IMR-90 (cell line): ENCODE measurements around the gene NGEF. TPM values are rescaled to one million over a fixed set of nuclear protein-coding genes. Genes with fewer than 3 reads are reported as not detected.

Experiments used
- ATAC-seq: fragments of 200-7000 bp; cut with Tn5 transposase; 2 replicates; pipeline ENCODE4 v1.9.1; 2020; ENCODE audit warnings: low read depth, mild to moderate bottlenecking, moderate library complexity
- BruUV-seq: library from RNA; stranded (reverse); fragments of 400-500 nt; replicated peaks from 2 replicates; lab custom pipeline; 2021; lab: Mats Ljungman, UMichigan
- CTCF ChIA-PET: fragments of 300-600 bp; formaldehyde crosslinking; extraction: SDS; loops from one replicate; lab custom pipeline; 2021; ENCODE audit warnings: antibody characterized with exemption; lab: Yijun Ruan, JAX
- POLR2A ChIA-PET: fragments of 300-600 bp; sonication (Branson Sonifier 250); formaldehyde crosslinking; loops from one replicate; lab custom pipeline; 2022; ENCODE audit warnings: antibody characterized with exemption; ENCODE audit not compliant: unreplicated experiment; lab: Charles Lee
- DNase-seq: peaks from one replicate; pipeline ENCODE4 v3.0.0; 2013
- H2AFZ ChIP-seq: replicated peaks from 2 replicates; pipeline ENCODE3; 2013; ENCODE audit warnings: low read length, mild to moderate bottlenecking; ENCODE audit not compliant: poor library complexity
- H2AK5ac ChIP-seq: 2 replicates; pipeline ENCODE4 v1.6.1; 2013; ENCODE audit warnings: low read depth, low read length, inconsistent platforms
- H2AK9ac ChIP-seq: replicated peaks from 2 replicates; pipeline ENCODE3; 2013; ENCODE audit warnings: mild to moderate bottlenecking, low read depth, low read length, moderate library complexity; ENCODE audit not compliant: poor library complexity
- H2BK120ac ChIP-seq: 2 replicates; pipeline ENCODE4 v1.6.1; 2013; ENCODE audit warnings: low read depth, low read length, inconsistent platforms
- H2BK15ac ChIP-seq: 3 replicates; pipeline ENCODE4 v1.6.1; 2013; ENCODE audit warnings: low read depth, low read length, inconsistent platforms
- H2BK20ac ChIP-seq: 2 replicates; pipeline ENCODE4 v1.6.1; 2013; ENCODE audit warnings: low read depth, mild to moderate bottlenecking, inconsistent platforms, low read length, moderate library complexity
- H2BK5ac ChIP-seq: 2 replicates; pipeline ENCODE4 v1.6.1; 2013; ENCODE audit warnings: mild to moderate bottlenecking, low read depth, low read length, inconsistent platforms; ENCODE audit not compliant: poor library complexity, severe bottlenecking
- H3K14ac ChIP-seq: replicated peaks from 2 replicates; pipeline ENCODE4 v1.6.1; 2013; ENCODE audit warnings: low read depth, low read length, inconsistent platforms
- H3K18ac ChIP-seq: 2 replicates; pipeline ENCODE4 v1.6.1; 2013; ENCODE audit warnings: low read depth, low read length, control low read depth
- H3K23ac ChIP-seq: 2 replicates; pipeline ENCODE4 v1.6.1; 2013; ENCODE audit warnings: low read depth, low read length, inconsistent platforms
- H3K27ac ChIP-seq: 2 replicates; pipeline ENCODE4 v1.5.1; 2013; ENCODE audit warnings: mild to moderate bottlenecking, control low read depth, low read length; ENCODE audit not compliant: insufficient read depth
- H3K27me3 ChIP-seq: 2 replicates; pipeline ENCODE4 v1.6.1; 2013; ENCODE audit warnings: low read length; ENCODE audit not compliant: control insufficient read depth, insufficient read depth
- H3K36me3 ChIP-seq: 2 replicates; pipeline ENCODE4 v1.6.1; 2013; ENCODE audit warnings: low read length, mixed read lengths; ENCODE audit not compliant: control insufficient read depth, insufficient read depth
- H3K4ac ChIP-seq: 2 replicates; pipeline ENCODE4 v1.6.1; 2013; ENCODE audit warnings: low read depth, low read length, inconsistent platforms
- H3K4me1 ChIP-seq: 2 replicates; pipeline ENCODE4 v1.6.1; 2013; ENCODE audit warnings: low read length, mixed read lengths; ENCODE audit not compliant: control insufficient read depth, insufficient read depth
- H3K4me2 ChIP-seq: 2 replicates; pipeline ENCODE4 v1.6.1; 2013; ENCODE audit warnings: low read depth, mild to moderate bottlenecking, control low read depth, low read length, moderate library complexity
- H3K4me3 ChIP-seq: 2 replicates; pipeline ENCODE4 v1.5.1; 2013; ENCODE audit warnings: low read depth, mild to moderate bottlenecking, control low read depth, low read length, moderate library complexity; ENCODE audit not compliant: insufficient read depth
- H3K56ac ChIP-seq: 2 replicates; pipeline ENCODE4 v1.6.1; 2013; ENCODE audit warnings: low read length, inconsistent platforms; ENCODE audit not compliant: insufficient read depth; ENCODE audit errors: extremely low read depth
- H3K79me1 ChIP-seq, 2 experiments: 2 replicates each; pipeline ENCODE4 v1.6.1; 2013; ENCODE audit warnings: low read length in 2 of 2, inconsistent platforms in 1 of 2, low read depth in 1 of 2
- H3K9ac ChIP-seq: 2 replicates; pipeline ENCODE4 v1.6.1; 2013; ENCODE audit warnings: low read depth, low read length, control low read depth
- H3K9me1 ChIP-seq: 2 replicates; pipeline ENCODE4 v1.6.1; 2013; ENCODE audit warnings: low read length, inconsistent platforms; ENCODE audit not compliant: insufficient read depth
- H3K9me3 ChIP-seq: 2 replicates; pipeline ENCODE4 v1.6.1; 2013; ENCODE audit warnings: low read length; ENCODE audit not compliant: control insufficient read depth, insufficient read depth
- H4K20me1 ChIP-seq: 2 replicates; pipeline ENCODE4 v1.6.1; 2013; ENCODE audit warnings: low read length, inconsistent platforms; ENCODE audit not compliant: insufficient read depth
- H4K5ac ChIP-seq: 2 replicates; pipeline ENCODE4 v1.6.1; 2013; ENCODE audit warnings: mild to moderate bottlenecking, low read depth, low read length, control low read depth
- H4K8ac ChIP-seq, 2 experiments: 2 replicates each; pipeline ENCODE4 v1.6.1; 2013; ENCODE audit warnings: low read depth in 2 of 2, low read length in 2 of 2, control low read depth in 1 of 2, inconsistent platforms in 1 of 2
- H4K91ac ChIP-seq: 2 replicates; pipeline ENCODE4 v1.6.1; 2013; ENCODE audit warnings: low read depth, low read length, inconsistent platforms; ENCODE audit not compliant: insufficient read depth
- BHLHE40 ChIP-seq: fragments of 150-350 bp; IDR thresholded peaks from 2 replicates; pipeline ENCODE4 v1.6.1; 2016; ENCODE audit warnings: mild to moderate bottlenecking, low read depth, low read length
- CTCF ChIP-seq: conservative IDR thresholded peaks from 2 replicates; pipeline ENCODE4 v1.5.1; 2012; ENCODE audit warnings: mild to moderate bottlenecking, low read depth, low read length, improper control_type of control experiment
- FOS ChIP-seq: fragments of 150-350 bp; IDR thresholded peaks from 2 replicates; pipeline ENCODE4 v1.6.1; 2016; ENCODE audit warnings: low read depth, low read length
- MAZ ChIP-seq: IDR thresholded peaks from 2 replicates; pipeline ENCODE4 v1.6.1; 2012; ENCODE audit warnings: low read depth, mild to moderate bottlenecking, low read length, improper control_type of control experiment, moderate library complexity, borderline replicate concordance
- POLR2A ChIP-seq: IDR thresholded peaks from 2 replicates; pipeline ENCODE4 v1.6.1; 2012; ENCODE audit warnings: mild to moderate bottlenecking, low read depth, low read length
- RAD21 ChIP-seq: IDR thresholded peaks from 2 replicates; pipeline ENCODE4 v1.6.1; 2012; ENCODE audit warnings: low read length, improper control_type of control experiment
- RCOR1 ChIP-seq: IDR thresholded peaks from 2 replicates; pipeline ENCODE4 v1.6.1; 2012; ENCODE audit warnings: mild to moderate bottlenecking, low read length, improper control_type of control experiment; ENCODE audit not compliant: insufficient replicate concordance
- WGBS, 2 experiments: methylation state at CpG; one replicate each; pipeline versions ENCODE4 v1.1.5 to v1.1.7; 2013; ENCODE audit warnings: missing lambda C conversion rate in 2 of 2; ENCODE audit not compliant: insufficient read length in 1 of 2; ENCODE audit errors: extremely low coverage in 2 of 2; 5-methylcytosine and 5-hydroxymethylcytosine counted together
- dilution Hi-C: fragments of 300-500 bp; cut with HindIII; formaldehyde crosslinking; loops from one replicate; pipeline ENCODE4 v1.14.3; 2018; ENCODE audit warnings: low sequenced_read_pairs; ENCODE audit not compliant: unreplicated experiment
- in situ Hi-C: fragments of 300-500 bp; cut with MboI; formaldehyde crosslinking; loops from 3 replicates; pipeline ENCODE4 v1.14.3; 2019; ENCODE audit warnings: low sequenced_read_pairs, inconsistent platforms, mixed read lengths
- intact Hi-C: fragments of 100-400 bp; cut with micrococcal nuclease; formaldehyde crosslinking; loops from 2 replicates; pipeline ENCODE4 v1.10.0; 2022
- polyA plus RNA-seq, 3 experiments: library from polyadenylated mRNA; depleted of rRNA; stranded (reverse); fragments of >200 nt; gene quantifications; 2 replicates each; pipeline ENCODE4 v1.2.3, GENCODE V29; 2012; ENCODE audit warnings: low replicate concordance in 1 of 3
- total RNA-seq: library from RNA; depleted of rRNA; stranded (reverse); fragments of >200 nt; gene quantifications from 2 replicates; pipeline ENCODE4 v1.2.3, GENCODE V29; 2012

NGEF gene
- total and polyA plus RNA-seq, 2 of the 4 experiments (the other 2 are of a cell fraction) = 1.1 to 1.7 TPM

- Histone ChIP-seq H4K20me1 (no peaks in the 10 kb centered on the region), H2AK9ac (no peak overlapping the region), H3K14ac (no peak overlapping the region), H2BK5ac (no peak overlapping the region), H3K4me1 (no peaks in the 10 kb centered on the region), H3K36me3 (peaks cover 3% of the 10 kb centered on the region), H2AFZ (no peak overlapping the region), H2AK5ac (no peak overlapping the region), H4K8ac (no peak overlapping the region), H3K4me2 (no peak overlapping the region), H2BK20ac (no peak overlapping the region), H4K5ac (no peak overlapping the region), H3K9ac (no peak overlapping the region), H3K79me1 (no peaks in the 10 kb centered on the region), H3K23ac (no peak overlapping the region), H3K27ac (no peak overlapping the region), H3K4me3 (no peak overlapping the region), H3K4ac (no peak overlapping the region), H2BK15ac (no peak overlapping the region), H3K56ac (no peak overlapping the region), H3K27me3 (no peaks in the 10 kb centered on the region), H2BK120ac (no peak overlapping the region), H3K18ac (no peak overlapping the region), H4K91ac (no peak overlapping the region), H3K9me1 (peaks cover 8% of the 10 kb centered on the region; the same call in 1 of the 2 replicates), H3K9me3 (no peaks in the 10 kb centered on the region)
- whole genome bisulfite sequencing, 2 experiments = no CpG with 5 or more reads among the region's 4 CpGs
- in situ Hi-C loops (no loop called here), dilution Hi-C loops (no loop called here), intact Hi-C loops (no loop called here)
- ChIA-PET CTCF (interaction anchor here (1.7 kb wide), 1 partner anchor 187 kb away, joined by 5 read pairs; no protein-coding TSS in a partner anchor), POLR2A (no interaction called here)
- ATAC-seq (no peak), DNase-seq (no peak)
- no TSS peak for BruUV-seq
- TF ChIP-seq MAZ (no peak), CTCF (no peak), POLR2A (no peak), BHLHE40 (no peak), RCOR1 (no peak), RAD21 (no peak), FOS (no peak)
Observed at GRCh38 chr2:232866104-232866503, 147.0 kb downstream of the NGEF start.
